HepG2 (cell line): ENCODE measurements around the gene TMPO. TPM values are rescaled to one million over a fixed set of nuclear protein-coding genes. Genes with fewer than 3 reads are reported as not detected.

Experiments
- GATA4 ChIP-seq: sonication (generic); IDR thresholded peaks from 2 replicates; pipeline ENCODE4 v1.6.1; 2016; ENCODE audit warnings: antibody characterized with exemption, low read depth, borderline replicate concordance
- HMGXB3 ChIP-seq: sonication (generic); formaldehyde crosslinking; IDR thresholded peaks from 2 replicates; pipeline ENCODE4 v1.4.0; 2020; ENCODE audit warnings: missing genetic modification reagents, borderline replicate concordance
- HNF1B ChIP-seq: sonication (generic); formaldehyde crosslinking; IDR thresholded peaks from 2 replicates; pipeline ENCODE4 v1.5.1; 2020; ENCODE audit warnings: mild to moderate bottlenecking, moderate library complexity, missing genetic modification reagents
- HNRNPK ChIP-seq: fragments of 200-400 bp; formaldehyde crosslinking; IDR thresholded peaks from 2 replicates; pipeline ENCODE4 v1.6.1; 2018; ENCODE audit warnings: low read length, low read depth, moderate library complexity, mild to moderate bottlenecking; ENCODE audit not compliant: poor library complexity, severe bottlenecking
- MAZ ChIP-seq, 2 experiments: sonication (generic) in 1 of 2; formaldehyde crosslinking in 1 of 2; IDR thresholded peaks; 2 replicates each; pipeline versions ENCODE4 v1.5.0 to v1.6.1; 2012 to 2020; ENCODE audit warnings: low read depth in 2 of 2, mild to moderate bottlenecking in 2 of 2, borderline replicate concordance in 1 of 2, improper control_type of control experiment in 1 of 2, low read length in 1 of 2, missing genetic modification reagents in 1 of 2, moderate library complexity in 1 of 2
- MTERF4 ChIP-seq: sonication (generic); formaldehyde crosslinking; IDR thresholded peaks from 2 replicates; pipeline ENCODE4 v1.8.0; 2023; ENCODE audit warnings: mild to moderate bottlenecking, missing genetic modification reagents
- MYPOP ChIP-seq: sonication (generic); formaldehyde crosslinking; IDR thresholded peaks from 2 replicates; pipeline ENCODE4 v1.8.1; 2023; ENCODE audit warnings: mild to moderate bottlenecking, moderate library complexity, missing genetic modification reagents
- NFE2 ChIP-seq: sonication (generic); formaldehyde crosslinking; IDR thresholded peaks from 2 replicates; pipeline ENCODE4 v1.4.0; 2020; ENCODE audit warnings: missing genetic modification reagents
- NKX3-1 ChIP-seq: sonication (generic); formaldehyde crosslinking; IDR thresholded peaks from 2 replicates; pipeline ENCODE4 v1.5.0; 2020; ENCODE audit warnings: missing genetic modification reagents
- NONO ChIP-seq, 2 experiments: fragments of 450-650 bp in 1 of 2; sonication (generic) in 1 of 2; formaldehyde crosslinking in 1 of 2; IDR thresholded peaks in 1 of 2; conservative IDR thresholded peaks in 1 of 2; 2 replicates each; pipeline versions ENCODE4 v1.6.1 to v1.8.0; 2017 to 2022; ENCODE audit warnings: mild to moderate bottlenecking in 1 of 2, missing genetic modification reagents in 1 of 2, moderate library complexity in 1 of 2
- PCBP1 ChIP-seq: fragments of 200-400 bp; formaldehyde crosslinking; IDR thresholded peaks from 2 replicates; pipeline ENCODE4 v1.6.1; 2017; ENCODE audit warnings: mild to moderate bottlenecking, low read depth, low read length, borderline replicate concordance
- PHF8 ChIP-seq: sonication (generic); formaldehyde crosslinking; IDR thresholded peaks from 2 replicates; pipeline ENCODE4 v1.5.0; 2020; ENCODE audit warnings: missing genetic modification reagents
- RBM22 ChIP-seq: fragments of 200-400 bp; formaldehyde crosslinking; optimal IDR thresholded peaks from 2 replicates; pipeline ENCODE3; 2017; ENCODE audit warnings: mild to moderate bottlenecking, low read length, moderate library complexity
- U2AF2 ChIP-seq: fragments of 200-400 bp; formaldehyde crosslinking; IDR thresholded peaks from 2 replicates; pipeline ENCODE4 v1.6.1; 2017; ENCODE audit warnings: low read depth, mild to moderate bottlenecking, low read length
- ZFP1 ChIP-seq: IDR thresholded peaks from 2 replicates; pipeline ENCODE4 v1.6.1; 2016
- ZMAT3 ChIP-seq: sonication (generic); formaldehyde crosslinking; conservative IDR thresholded peaks from 2 replicates; pipeline ENCODE4 v1.7.0; 2021; ENCODE audit warnings: missing genetic modification reagents
- ZNF251 ChIP-seq: sonication (generic); formaldehyde crosslinking; IDR thresholded peaks from 2 replicates; pipeline ENCODE4 v1.9.0; 2021; ENCODE audit warnings: mild to moderate bottlenecking, missing genetic modification reagents
- ZNF264 ChIP-seq: sonication (generic); formaldehyde crosslinking; IDR thresholded peaks from 2 replicates; pipeline ENCODE4 v1.4.0; 2020; ENCODE audit warnings: missing genetic modification reagents
- ZNF605 ChIP-seq: sonication (generic); formaldehyde crosslinking; IDR thresholded peaks from 2 replicates; pipeline ENCODE4 v1.8.0; 2022; ENCODE audit warnings: mild to moderate bottlenecking, missing genetic modification reagents
- ZNF777 ChIP-seq: sonication (generic); formaldehyde crosslinking; IDR thresholded peaks from 2 replicates; pipeline ENCODE4 v1.4.0; 2020; ENCODE audit warnings: missing genetic modification reagents
- ZNF83 ChIP-seq: sonication (generic); formaldehyde crosslinking; IDR thresholded peaks from 2 replicates; pipeline ENCODE4 v1.4.0; 2020; ENCODE audit warnings: missing genetic modification reagents, mild to moderate bottlenecking, borderline replicate concordance
- polyA plus RNA-seq, 8 experiments: library from polyadenylated mRNA; depleted of rRNA in 3 of 8; stranded (reverse) in 7 of 8; unstranded in 1 of 8; fragments of >200 nt; fragmentation: Illumina TruSeq in 4 of 8; extraction: Trizol in 4 of 8; gene quantifications; 2 replicates each; pipeline versions ENCODE4 v1.2.1 to v1.2.3, GENCODE V29; 2011 to 2016; ENCODE audit warnings: low read depth in 4 of 8, missing spikeins in 1 of 8, mixed read lengths in 1 of 8; ENCODE audit not compliant: insufficient read depth in 1 of 8
- total RNA-seq, 5 experiments: library from RNA; depleted of rRNA; stranded (reverse); fragments of >200 nt; fragmentation: Illumina TruSeq; extraction: Trizol; gene quantifications; 2 replicates each; pipeline ENCODE4 v1.2.3, GENCODE V29; 2016; ENCODE audit warnings: low read depth in 1 of 5

The TMPO gene
- total and polyA plus RNA-seq, 2 of the 13 experiments (the other 11 are each of a cell fraction or from before 2014, with no cell fraction given): 24.2 to 167 TPM

- TF ChIP-seq HNRNPK (no peak), ZFP1 (CRISPR knock-in tag) (no peak; the same call in 1 of the 2 replicates), ZNF83 (CRISPR knock-in tag) (no peak), U2AF2 (no peak), NFE2 (no peak), RBM22 (no peak), GATA4 (peak; percentile 75), MTERF4 (CRISPR knock-in tag) (0 out of 2 replicates have a peak, but pooled peaks have one; percentile 46), ZNF264 (0 out of 2 replicates have a peak, but pooled peaks have one; percentile 59), PCBP1 (0 out of 2 replicates have a peak, but pooled peaks have one; percentile 73), ZNF605 (CRISPR knock-in tag) (peak; percentile 65; the same call in 1 of the 2 replicates), ZMAT3 (CRISPR knock-in tag) (no peak; the same call in 1 of the 2 replicates), NONO (IDR thresholded peaks at IDR 0.05) (no peak), NONO (CRISPR knock-in tag; conservative IDR thresholded peaks at IDR 0.05) (peak; percentile 86; the same call in 1 of the 2 replicates), ZNF251 (CRISPR knock-in tag) (no peak), PHF8 (CRISPR knock-in tag) (peak; percentile 96), ZNF777 (CRISPR knock-in tag) (peak; percentile 60), NKX3-1 (peak; percentile 76), HMGXB3 (CRISPR knock-in tag) (peak; percentile 81), MAZ (IDR thresholded peaks at IDR 0.05; ENCODE audit: borderline replicate concordance, low read depth, low read length) (no peak), MAZ (CRISPR knock-in tag; IDR thresholded peaks at IDR 0.05; ENCODE audit: low read depth) (peak; percentile 73; the same call in 1 of the 2 replicates), MYPOP (CRISPR knock-in tag) (peak; percentile 55), HNF1B (CRISPR knock-in tag) (peak; percentile 49; the same call in 1 of the 2 replicates)
Measured at GRCh38 chr12:98593351-98594049, 78.1 kb downstream of the TMPO start, which contains the start of gene SLC25A3 (continued).
